ENCODE results near the gene NFIC.

- TF ChIP-seq CTCF (conservative IDR thresholded peaks at IDR 0.05; ENCODE audit: low read length): no peak
- TF ChIP-seq EZH2phosphoT487 (IDR thresholded peaks at IDR 0.05; ENCODE audit: borderline replicate concordance, low read depth, low read length): no peak
Observed at GRCh38 chr19:3365836-3366752, at the start of gene NFIC.
